A549 (cell line): ENCODE results near the gene AP3S2. TPM values are rescaled to one million over a fixed set of nuclear protein-coding genes. Genes with fewer than 3 reads are reported as not detected.

Experiments used
- ATAC-seq, 2 experiments: fragments of 200-7000 bp in 1 of 2; fragments of >200 bp in 1 of 2; cut with Nextera tagmentation in 1 of 2; cut with Tn5 transposase in 1 of 2; 3 replicates each; pipeline versions ENCODE4 v1.8.0 to v1.9.1; 2018 to 2020; ENCODE audit warnings: mild to moderate bottlenecking in 1 of 2, moderate library complexity in 1 of 2
- CTCF ChIA-PET: fragments of 300-600 bp; sonication (Branson Sonifier 250); formaldehyde crosslinking; extraction: SDS; loops from one replicate; lab custom pipeline; 2021; ENCODE audit warnings: antibody characterized with exemption, inconsistent platforms; lab: Yijun Ruan, JAX
- POLR2A ChIA-PET: fragments of 350-600 bp; formaldehyde crosslinking; extraction: SDS; loops from one replicate; lab custom pipeline; 2021; ENCODE audit warnings: antibody characterized with exemption, inconsistent platforms; lab: Yijun Ruan, JAX
- DNase-seq, 2 experiments: peaks; one replicate each; pipeline versions ENCODE4 v3.0.0 to v3.0.0-alpha.2; 2011 to 2016; ENCODE audit warnings: low read depth in 1 of 2, low spot score in 1 of 2
- FAIRE-seq: peaks from 2 replicates; lab custom pipeline; 2011; peaks lifted over from hg19 to GRCh38; lab: Jason Lieb, UNC
- H3K27ac ChIP-seq, 2 experiments: fragments of >200 bp; sonication (Bioruptor Twin); formaldehyde crosslinking; 3 replicates each; pipeline ENCODE4 v1.5.1; 2016 to 2017
- H3K4me1 ChIP-seq: fragments of >200 bp; sonication (Bioruptor Twin); formaldehyde crosslinking; 3 replicates; pipeline ENCODE4 v1.6.1; 2016
- H3K4me2 ChIP-seq: fragments of >200 bp; sonication (Bioruptor Twin); formaldehyde crosslinking; 3 replicates; pipeline ENCODE4 v1.6.1; 2016
- H3K4me3 ChIP-seq: fragments of >200 bp; sonication (Bioruptor Twin); formaldehyde crosslinking; 3 replicates; pipeline ENCODE4 v1.5.1; 2016
- H3K9me3 ChIP-seq: fragments of >200 bp; sonication (Bioruptor Twin); formaldehyde crosslinking; 3 replicates; pipeline ENCODE4 v1.6.1; 2016
- BCL3 ChIP-seq: fragments of >200 bp; sonication (Bioruptor Twin); formaldehyde crosslinking; IDR thresholded peaks from 3 replicates; pipeline ENCODE4 v1.6.1; 2016
- CBX8 ChIP-seq: fragments of 200-600 bp; sonication (generic); IDR thresholded peaks from 2 replicates; pipeline ENCODE4 v1.6.1; 2016
- CEBPB ChIP-seq, 2 experiments: fragments of >200 bp in 1 of 2; sonication (Bioruptor Twin) in 1 of 2; formaldehyde crosslinking in 1 of 2; IDR thresholded peaks; 2 replicates each; pipeline ENCODE4 v1.6.1; 2012 to 2016
- CHD2 ChIP-seq: fragments of 150-350 bp; IDR thresholded peaks from 2 replicates; pipeline ENCODE4 v1.6.1; 2014; ENCODE audit warnings: low read length; ENCODE audit not compliant: partially characterized antibody
- CHD4 ChIP-seq: fragments of 200-600 bp; sonication (generic); IDR thresholded peaks from 2 replicates; pipeline ENCODE4 v1.6.1; 2016; ENCODE audit warnings: antibody characterized with exemption, mild to moderate bottlenecking, borderline replicate concordance
- E2F6 ChIP-seq: IDR thresholded peaks from 2 replicates; pipeline ENCODE4 v1.6.1; 2012; ENCODE audit warnings: low read depth, borderline replicate concordance
- EP300 ChIP-seq, 2 experiments: fragments of >200 bp; sonication (Bioruptor Twin); formaldehyde crosslinking; IDR thresholded peaks; 2 replicates in 1 of 2; 3 replicates in 1 of 2; pipeline ENCODE4 v1.6.1; 2016 to 2017
- ESRRA ChIP-seq: fragments of 150-350 bp; IDR thresholded peaks from 2 replicates; pipeline ENCODE4 v1.6.1; 2014; ENCODE audit warnings: mild to moderate bottlenecking, low read length, borderline replicate concordance
- FOSB ChIP-seq: fragments of 250-450 bp; sonication (Bioruptor Pico); IDR thresholded peaks from 2 replicates; pipeline ENCODE4 v1.5.0; 2020; ENCODE audit warnings: mild to moderate bottlenecking, moderate library complexity
- HDAC2 ChIP-seq: fragments of 200-600 bp; sonication (generic); IDR thresholded peaks from 2 replicates; pipeline ENCODE4 v1.6.1; 2016
- HES2 ChIP-seq: fragments of >200 bp; sonication (Bioruptor Twin); formaldehyde crosslinking; IDR thresholded peaks from 2 replicates; pipeline ENCODE4 v1.6.1; 2016
- HMGXB4 ChIP-seq: fragments of 250-450 bp; sonication (Bioruptor Pico); IDR thresholded peaks from 2 replicates; pipeline ENCODE4 v1.5.0; 2021; ENCODE audit warnings: mild to moderate bottlenecking, moderate library complexity, borderline replicate concordance
- HOXA7 ChIP-seq: fragments of 250-450 bp; sonication (Bioruptor Pico); IDR thresholded peaks from 2 replicates; pipeline ENCODE4 v1.5.0; 2020; ENCODE audit warnings: mild to moderate bottlenecking, moderate library complexity
- HOXB5 ChIP-seq: fragments of 250-450 bp; sonication (Bioruptor Pico); IDR thresholded peaks from 2 replicates; pipeline ENCODE4 v1.5.0; 2020; ENCODE audit warnings: mild to moderate bottlenecking, moderate library complexity
- JUNB ChIP-seq: fragments of >200 bp; sonication (Bioruptor Twin); formaldehyde crosslinking; IDR thresholded peaks from 2 replicates; pipeline ENCODE4 v1.6.1; 2016
- KDM1A ChIP-seq: fragments of 200-600 bp; sonication (generic); IDR thresholded peaks from 2 replicates; pipeline ENCODE4 v1.6.1; 2016; ENCODE audit warnings: low read depth, mild to moderate bottlenecking
- MYC ChIP-seq: IDR thresholded peaks from 2 replicates; pipeline ENCODE4 v1.6.1; 2012; ENCODE audit warnings: mild to moderate bottlenecking, inconsistent platforms, low read length, improper control_type of control experiment, borderline replicate concordance
- NFE2L2 ChIP-seq: fragments of 150-350 bp; conservative IDR thresholded peaks from 2 replicates; pipeline ENCODE4 v1.6.1; 2014; ENCODE audit warnings: low read length
- NPAS2 ChIP-seq: fragments of 250-450 bp; sonication (Bioruptor Pico); IDR thresholded peaks from 2 replicates; pipeline ENCODE4 v1.8.0; 2022; ENCODE audit warnings: mild to moderate bottlenecking, moderate library complexity, borderline replicate concordance
- NR3C1 ChIP-seq: fragments of >200 bp; sonication (Bioruptor Twin); formaldehyde crosslinking; IDR thresholded peaks from 3 replicates; pipeline ENCODE4 v1.6.1; 2017
- PBX3 ChIP-seq: IDR thresholded peaks from 2 replicates; pipeline ENCODE4 v1.6.1; 2012
- POLR2A ChIP-seq: IDR thresholded peaks from 2 replicates; pipeline ENCODE4 v1.6.1; 2012; ENCODE audit warnings: mild to moderate bottlenecking, low read length
- RAD21 ChIP-seq, 2 experiments: fragments of >200 bp in 1 of 2; sonication (Bioruptor Twin) in 1 of 2; formaldehyde crosslinking in 1 of 2; IDR thresholded peaks in 1 of 2; conservative IDR thresholded peaks in 1 of 2; 2 replicates in 1 of 2; 3 replicates in 1 of 2; pipeline ENCODE4 v1.6.1; 2012 to 2018; ENCODE audit warnings: inconsistent platforms in 1 of 2
- RARB ChIP-seq: fragments of 250-450 bp; sonication (Bioruptor Pico); IDR thresholded peaks from 2 replicates; pipeline ENCODE4 v1.8.0; 2021; ENCODE audit warnings: mild to moderate bottlenecking, moderate library complexity
- ZC3H11A ChIP-seq: fragments of 450-650 bp; IDR thresholded peaks from 2 replicates; pipeline ENCODE4 v1.6.1; 2014; ENCODE audit warnings: antibody characterized with exemption, mild to moderate bottlenecking
- WGBS: methylation state at CpG from one replicate; pipeline ENCODE4 v1.1.6; 2017; ENCODE audit errors: missing lambda C conversion rate; 5-methylcytosine and 5-hydroxymethylcytosine counted together
- polyA plus RNA-seq, 4 experiments: library from polyadenylated mRNA; depleted of rRNA in 3 of 4; stranded (reverse); fragments of >200 nt; fragmentation: RNase III in 1 of 4; extraction: RNeasy Plus Mini Kit Qiagen cat#74134 plus additional on column Dnase treatment in 1 of 4; gene quantifications; 2 replicates in 3 of 4; 3 replicates in 1 of 4; pipeline ENCODE4 v1.2.3, GENCODE V29; 2011 to 2017

The AP3S2 gene
- polyA plus RNA-seq, 2 of the 4 experiments (the other 2 are of a cell fraction): 85.1 to 85.9 TPM

- H3K4me2 ChIP-seq: no peak overlapping the region
- ATAC-seq: no peak
Observed at GRCh38 chr15:89810837-89811236, 83.0 kb downstream of the AP3S2 start.

GRCh38 chr15:89809787-89810148 is 84.0 kb downstream of the AP3S2 start:
- POLR2A ChIA-PET: interaction anchor here (0.6 kb wide), 1 partner anchor 338 kb away, joined by 6 read pairs; no protein-coding TSS in a partner anchor
- no peak overlapping the region for H3K4me3 ChIP-seq
- no peak for TF ChIP-seq RARB (CRISPR knock-in tag)
- no peak for TF ChIP-seq RAD21 (conservative IDR thresholded peaks at IDR 0.05 in 1 of 2, IDR thresholded peaks at IDR 0.05 in 1 of 2)
- TF ChIP-seq CBX8: no peak
- TF ChIP-seq HES2: no peak
- no peak for TF ChIP-seq NR3C1
- TF ChIP-seq, all 56 proteins: peak for 0
- peaks cover 33% of the 10 kb centered on the region for H3K4me1 ChIP-seq
- CTCF ChIA-PET: interaction anchor here (2.0 to 3.8 kb wide), 2 partner anchors 37 to 49 kb away, joined by 8 to 12 read pairs; no protein-coding TSS in a partner anchor
- DNase-seq: no peak
- no peak for FAIRE-seq
- no peak for ATAC-seq
- no peaks in the 10 kb centered on the region for H3K9me3 ChIP-seq
- no peak overlapping the region for H3K27ac ChIP-seq
- no peak overlapping the region for H3K4me2 ChIP-seq
- WGBS: 97% methylated on average over 5 of the region's 5 CpGs

More at GRCh38 chr15:89810837-89811236, 83.0 kb downstream of the AP3S2 start:
- FAIRE-seq (no peak), DNase-seq (no peak)
- H3K27ac ChIP-seq: no peak overlapping the region; a peak in 1 of 6 replicates
- 96% methylated on average over 7 of the region's 7 CpGs for WGBS
- no peak for TF ChIP-seq FOSB (CRISPR knock-in tag)
- no peak for TF ChIP-seq HES2
- TF ChIP-seq HMGXB4: no peak
- no peak for TF ChIP-seq E2F6
- TF ChIP-seq NPAS2: no peak
- no peak for TF ChIP-seq MYC
- ChIA-PET POLR2A (no interaction called here), CTCF (interaction anchor here (1.2 to 3.8 kb wide), 3 partner anchors 19 to 50 kb away, joined by 3 to 12 read pairs (median 8); no protein-coding TSS in a partner anchor)
- no peak overlapping the region for H3K4me3 ChIP-seq
- H3K9me3 ChIP-seq: 0 out of 3 replicates have a peak, but pooled peaks cover 1% of the 10 kb centered on the region
- peaks cover 33% of the 10 kb centered on the region for H3K4me1 ChIP-seq

GRCh38 chr15:89809093-89809786 is 84.6 kb downstream of the AP3S2 start:
- Histone ChIP-seq H3K4me2 (no peak overlapping the region), H3K27ac (peak overlapping the region in 1 of 2 experiments; percentile 36; a peak in 3 of 6 replicates), H3K4me1 (peaks cover 29% of the 10 kb centered on the region), H3K9me3 (no peaks in the 10 kb centered on the region), H3K4me3 (no peak overlapping the region)
- CTCF ChIA-PET: interaction anchor here (1.2 to 3.9 kb wide), 3 partner anchors 48 to 79 kb away, joined by 5 to 19 read pairs (median 8); no protein-coding TSS in a partner anchor
- FAIRE-seq (no peak), ATAC-seq (no peak), DNase-seq (no peak)
- 81% methylated on average over 8 of the region's 8 CpGs for WGBS
- TF ChIP-seq ESRRA (no peak), PBX3 (no peak), CEBPB (IDR thresholded peaks at IDR 0.05) (no peak), HDAC2 (no peak), ZC3H11A (no peak), CHD2 (no peak), KDM1A (no peak), HOXB5 (no peak), JUNB (no peak), NFE2L2 (no peak), EP300 (IDR thresholded peaks at IDR 0.05) (no peak), CHD4 (no peak), POLR2A (no peak), HOXA7 (CRISPR knock-in tag) (no peak), E2F6 (no peak), BCL3 (no peak)
- POLR2A ChIA-PET: interaction anchor here (0.6 kb wide), 1 partner anchor 338 kb away, joined by 6 read pairs; no protein-coding TSS in a partner anchor
